ENCODE results near the gene SLC38A2. TPM values are rescaled to one million over a fixed set of nuclear protein-coding genes. Genes with fewer than 3 reads are reported as not detected.

Gene SLC38A2
- total and polyA plus RNA-seq, 2 donors (not counting 1 experiment from before 2014, with no cell fraction given) = 61.6 to 202 TPM

DNA sequence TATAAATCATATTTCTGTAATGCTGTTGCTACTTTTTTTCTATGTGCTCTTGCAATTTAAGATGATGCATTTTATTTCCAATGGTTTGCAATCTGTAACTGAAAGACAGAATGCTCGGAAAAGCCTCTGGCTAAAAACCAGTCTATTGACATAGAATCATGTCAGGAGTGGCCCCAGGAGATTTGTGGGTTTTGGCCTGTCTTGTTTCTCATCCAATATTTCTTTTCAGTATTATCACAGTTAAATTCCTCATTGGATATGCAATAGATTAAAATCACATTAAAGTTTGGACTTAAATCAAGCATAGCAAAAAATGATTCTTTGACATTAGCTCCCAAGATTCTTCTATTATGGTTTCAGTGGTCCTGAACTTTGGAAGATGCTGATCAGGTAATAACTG lies 19.1 kb upstream of the SLC38A2 start:
- DNase-seq (no peak), ATAC-seq (ENCODE audit: low read depth) (no peak)
- no CpG with 5 or more reads among the region's 1 CpG for WGBS (ENCODE audit: insufficient coverage)
- no peaks in the 10 kb centered on the region for H3K9me3 ChIP-seq (ENCODE audit: control extremely low read depth in 1 of 3, control insufficient read depth in 2 of 3, insufficient read depth in 1 of 3, low read length in 2 of 3)
- Mint-ChIP-seq H3K4me1 (peaks cover 50% of the 10 kb centered on the region), H3K27me3 (no peaks in the 10 kb centered on the region), H3K27ac (no peak overlapping the region), H3K4me3 (no peak overlapping the region), H3K9me3 (ENCODE audit: insufficient read depth) (no peaks in the 10 kb centered on the region)
- no peaks in the 10 kb centered on the region for H4K20me1 ChIP-seq (ENCODE audit: control insufficient read depth, insufficient read depth, low read length, poor library complexity, severe bottlenecking)
- H3K9ac ChIP-seq (ENCODE audit: low read length) = no peak overlapping the region
- no peaks in the 10 kb centered on the region for H3K27me3 ChIP-seq (replicated peaks in 1 of 4; ENCODE audit: control extremely low read depth in 1 of 4, control insufficient read depth in 3 of 4, insufficient read depth in 4 of 4, low read length in 3 of 4)
- H3K4me2 ChIP-seq (replicated peaks; ENCODE audit: low read depth, low read length, poor library complexity, severe bottlenecking) = no peak overlapping the region
- H3K27ac ChIP-seq (ENCODE audit: low read length in 2 of 2) = no peak overlapping the region
- intact Hi-C loops (cut with micrococcal nuclease) = no loop called here
- CTCF ChIA-PET = interaction anchor here (2.3 kb wide), 1 partner anchor 270 kb away, joined by 6 read pairs; no protein-coding TSS in a partner anchor
- POLR2A ChIA-PET = no interaction called here
- H3K36me3 ChIP-seq (replicated peaks in 1 of 2; ENCODE audit: control extremely low read depth in 1 of 2, control insufficient read depth in 1 of 2, extremely low read depth in 1 of 2, insufficient read depth in 2 of 2, low read length in 1 of 2) = peaks cover 8 to 20% of the 10 kb centered on the region in 2 experiments
- peaks cover 17% of the 10 kb centered on the region for H3K79me2 ChIP-seq (ENCODE audit: control insufficient read depth, insufficient read depth, low read length)
- TF ChIP-seq, protein P1, sequence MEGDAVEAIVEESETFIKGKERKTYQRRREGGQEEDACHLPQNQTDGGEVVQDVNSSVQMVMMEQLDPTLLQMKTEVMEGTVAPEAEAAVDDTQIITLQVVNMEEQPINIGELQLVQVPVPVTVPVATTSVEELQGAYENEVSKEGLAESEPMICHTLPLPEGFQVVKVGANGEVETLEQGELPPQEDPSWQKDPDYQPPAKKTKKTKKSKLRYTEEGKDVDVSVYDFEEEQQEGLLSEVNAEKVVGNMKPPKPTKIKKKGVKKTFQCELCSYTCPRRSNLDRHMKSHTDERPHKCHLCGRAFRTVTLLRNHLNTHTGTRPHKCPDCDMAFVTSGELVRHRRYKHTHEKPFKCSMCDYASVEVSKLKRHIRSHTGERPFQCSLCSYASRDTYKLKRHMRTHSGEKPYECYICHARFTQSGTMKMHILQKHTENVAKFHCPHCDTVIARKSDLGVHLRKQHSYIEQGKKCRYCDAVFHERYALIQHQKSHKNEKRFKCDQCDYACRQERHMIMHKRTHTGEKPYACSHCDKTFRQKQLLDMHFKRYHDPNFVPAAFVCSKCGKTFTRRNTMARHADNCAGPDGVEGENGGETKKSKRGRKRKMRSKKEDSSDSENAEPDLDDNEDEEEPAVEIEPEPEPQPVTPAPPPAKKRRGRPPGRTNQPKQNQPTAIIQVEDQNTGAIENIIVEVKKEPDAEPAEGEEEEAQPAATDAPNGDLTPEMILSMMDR (IDR thresholded peaks at IDR 0.05) = no peak
- TF ChIP-seq EZH2 (IDR thresholded peaks at IDR 0.05; ENCODE audit: borderline replicate concordance, insufficient read depth, low read depth, low read length, poor library complexity, severe bottlenecking) = no peak
- H3K4me1 ChIP-seq (ENCODE audit: control insufficient read depth in 2 of 2, insufficient read depth in 2 of 2, low read length in 2 of 2) = peaks cover 42 to 43% of the 10 kb centered on the region in 2 donors
- H3K4me3 ChIP-seq (ENCODE audit: control extremely low read depth in 1 of 5, extremely low read depth in 1 of 5, insufficient read depth in 1 of 5, low read depth in 2 of 5, low read length in 4 of 5) = no peak overlapping the region
- H2AFZ ChIP-seq (ENCODE audit: insufficient read depth, low read depth, low read length, poor library complexity, severe bottlenecking) = no peak overlapping the region

DNA sequence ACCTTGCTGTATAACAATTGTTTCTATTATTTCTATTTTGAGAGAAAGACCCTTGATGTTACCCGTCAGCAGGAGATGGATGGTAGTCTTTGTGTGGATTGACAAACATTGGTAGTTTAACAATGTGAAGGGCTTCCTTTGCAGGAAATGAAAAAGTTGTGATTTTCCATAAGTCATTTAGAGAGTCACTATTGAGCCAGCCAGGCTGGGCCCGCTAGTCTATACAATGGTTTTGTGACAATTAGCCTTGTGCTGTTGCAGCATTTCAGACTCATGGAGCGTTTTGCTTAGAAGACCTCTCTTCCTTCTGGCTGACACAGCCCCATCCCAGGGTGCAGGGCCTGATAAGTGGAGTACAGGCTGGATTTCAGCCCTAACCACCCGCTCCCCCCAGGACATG lies 18.3 kb upstream of the SLC38A2 start:
- 43% methylated on average over 2 of the region's 4 CpGs for WGBS (ENCODE audit: insufficient coverage)
- no peak overlapping the region for H3K4me3 ChIP-seq (ENCODE audit: control extremely low read depth in 1 of 5, extremely low read depth in 1 of 5, insufficient read depth in 1 of 5, low read depth in 2 of 5, low read length in 4 of 5)
- intact Hi-C loops (cut with micrococcal nuclease) = no loop called here
- H3K4me2 ChIP-seq (replicated peaks; ENCODE audit: low read depth, low read length, poor library complexity, severe bottlenecking) = peak overlapping the region; percentile 40
- DNase-seq (no peak), ATAC-seq (ENCODE audit: low read depth) (no peak)
- H3K27me3 Mint-ChIP-seq = no peaks in the 10 kb centered on the region
- peak overlapping the region; percentile 7 for H3K9ac ChIP-seq (ENCODE audit: low read length)
- H3K9me3 ChIP-seq (ENCODE audit: control extremely low read depth in 1 of 3, control insufficient read depth in 2 of 3, insufficient read depth in 1 of 3, low read length in 2 of 3) = no peaks in the 10 kb centered on the region
- no peaks in the 10 kb centered on the region for H4K20me1 ChIP-seq (ENCODE audit: control insufficient read depth, insufficient read depth, low read length, poor library complexity, severe bottlenecking)
- peak overlapping the region; percentile 21 for H2AFZ ChIP-seq (ENCODE audit: insufficient read depth, low read depth, low read length, poor library complexity, severe bottlenecking)
- peaks cover 56% of the 10 kb centered on the region for H3K4me1 Mint-ChIP-seq
- H3K9me3 Mint-ChIP-seq (ENCODE audit: insufficient read depth) = no peaks in the 10 kb centered on the region
- H3K36me3 ChIP-seq (replicated peaks in 1 of 2; ENCODE audit: control extremely low read depth in 1 of 2, control insufficient read depth in 1 of 2, extremely low read depth in 1 of 2, insufficient read depth in 2 of 2, low read length in 1 of 2) = peaks cover 8 to 20% of the 10 kb centered on the region in 2 experiments
- H3K27ac Mint-ChIP-seq = peak overlapping the region; percentile 69
- peaks cover 49 to 50% of the 10 kb centered on the region in 2 donors for H3K4me1 ChIP-seq (ENCODE audit: control insufficient read depth in 2 of 2, insufficient read depth in 2 of 2, low read length in 2 of 2)
- ChIA-PET POLR2A (no interaction called here), CTCF (interaction anchor here (1.1 to 2.3 kb wide), 4 partner anchors 37 to 271 kb away, joined by 3 to 6 read pairs (median 3); no protein-coding TSS in a partner anchor)
- H3K4me3 Mint-ChIP-seq = peak overlapping the region; percentile 57
- peak overlapping the region in 1 of 2 donors; percentile 59 for H3K27ac ChIP-seq (ENCODE audit: low read length in 2 of 2)
- TF ChIP-seq, protein P1 (IDR thresholded peaks at IDR 0.05) = no peak
- no peak for TF ChIP-seq EZH2 (IDR thresholded peaks at IDR 0.05; ENCODE audit: borderline replicate concordance, insufficient read depth, low read depth, low read length, poor library complexity, severe bottlenecking)
- no peaks in the 10 kb centered on the region for H3K27me3 ChIP-seq (replicated peaks in 1 of 4; ENCODE audit: control extremely low read depth in 1 of 4, control insufficient read depth in 3 of 4, insufficient read depth in 4 of 4, low read length in 3 of 4)
- H3K79me2 ChIP-seq (ENCODE audit: control insufficient read depth, insufficient read depth, low read length) = peaks cover 17% of the 10 kb centered on the region
